ENCODE results near the gene PRR12.

Gene PRR12

GRCh38 chr19:49566302-49566701 lies 24.7 kb upstream of the PRR12 start:
- no peak for DNase-seq

- no peak for DNase-seq
Observed at GRCh38 chr19:49567861-49568441, 23.0 kb upstream of the PRR12 start.

- DNase-seq = peak; percentile 81 to 85
Observed at GRCh38 chr19:49570138-49570856, 20.7 kb upstream of the PRR12 start.

- peak in 1 of 2 experiments; percentile 44 for DNase-seq
Observed at GRCh38 chr19:49570997-49571676, 19.8 kb upstream of the PRR12 start.

GRCh38 chr19:49573009-49573408 lies 18.0 kb upstream of the PRR12 start:
- no peak for DNase-seq

GRCh38 chr19:49573425-49573824 lies 17.6 kb upstream of the PRR12 start:
- no peak for DNase-seq

GRCh38 chr19:49574206-49574755 lies 16.7 kb upstream of the PRR12 start:
- no peak for DNase-seq

GRCh38 chr19:49579193-49579592 lies 11.8 kb upstream of the PRR12 start:
- no peak for DNase-seq

- no peak for DNase-seq
Observed at GRCh38 chr19:49579947-49580263, 11.1 kb upstream of the PRR12 start.

GRCh38 chr19:49580264-49581006 lies 10.5 kb upstream of the PRR12 start, which contains the start of gene NOSIP:
NOSIP (minus strand) TSS chr19:49580556; CDS start chr19:49560691, 19,865 bp downstream.
- peak; percentile 95 to 96 for DNase-seq

- peak; percentile 17 to 53 for DNase-seq
Observed at GRCh38 chr19:49581007-49581508, 9.9 kb upstream of the PRR12 start, which contains the start of gene PRRG2. PRRG2 (plus strand) TSS chr19:49581316; CDS start chr19:49583220, 1,904 bp downstream.

GRCh38 chr19:49583239-49583638 lies 7.7 kb upstream of the PRR12 start:
- no peak for DNase-seq

GRCh38 chr19:49585023-49585422 lies 6.0 kb upstream of the PRR12 start:
- no peak for DNase-seq

- DNase-seq = no peak
Observed at GRCh38 chr19:49587227-49587626, 3.8 kb upstream of the PRR12 start.

- DNase-seq = no peak
Observed at GRCh38 chr19:49588365-49589122, 2.4 kb upstream of the PRR12 start.

- DNase-seq = no peak
Observed at GRCh38 chr19:49589502-49589905, 1.5 kb upstream of the PRR12 start.

GRCh38 chr19:49590071-49590970 lies 661 bp upstream of the PRR12 start:
- peak; percentile 96 to 97 for DNase-seq

- peak; percentile 51 to 53 for DNase-seq
Observed at GRCh38 chr19:49591731-49592485, 926 bp downstream of the PRR12 start.

GRCh38 chr19:49592486-49593232 lies 1.7 kb downstream of the PRR12 start:
- DNase-seq = no peak

Data from NCI-H2081 (cell line).